HepG2 (cell line): ENCODE data around the gene NEDD4L. TPM values are rescaled to one million over a fixed set of nuclear protein-coding genes. Genes with fewer than 3 reads are reported as not detected.

Experiments
- ATAC-seq: fragments of 200-7000 bp; cut with Tn5 transposase; 3 replicates; pipeline ENCODE4 v1.9.1; 2020; ENCODE audit warnings: mild to moderate bottlenecking, moderate library complexity
- BruUV-seq: library from RNA; stranded (reverse); fragments of 400-500 nt; replicated peaks from 2 replicates; lab custom pipeline; 2021; lab: Mats Ljungman, UMichigan
- CTCF ChIA-PET: fragments of 300-600 bp; formaldehyde crosslinking; extraction: SDS; loops from one replicate; lab custom pipeline; 2021; ENCODE audit warnings: low total read pairs, inconsistent platforms, low intra/inter-chr PET ratio; lab: Yijun Ruan, JAX
- POLR2A ChIA-PET: fragments of 350-600 bp; sonication (Branson Sonifier 250); formaldehyde crosslinking; loops from one replicate; lab custom pipeline; 2020; ENCODE audit warnings: antibody characterized with exemption, inconsistent platforms; lab: Yijun Ruan, JAX
- DNase-seq: peaks from one replicate; pipeline ENCODE4 v3.0.0-alpha.2; 2015; ENCODE audit warnings: low spot score
- FAIRE-seq: peaks from 3 replicates; lab custom pipeline; 2011; peaks lifted over from hg19 to GRCh38; lab: Jason Lieb, UNC
- H2AFZ ChIP-seq: one replicate; pipeline ENCODE4 v1.6.1; 2011; ENCODE audit warnings: low read length, inconsistent platforms
- H3K27ac ChIP-seq: fragments of 300-600 bp; 3 replicates; pipeline ENCODE4 v1.8.0; 2011; ENCODE audit warnings: mixed run types, mild to moderate bottlenecking, mixed read lengths, low read length, inconsistent platforms; ENCODE audit not compliant: insufficient read depth; ENCODE audit errors: extremely low read length
- H3K27me3 ChIP-seq, 2 experiments: fragments of 200-600 bp in 1 of 2; 2 replicates in 1 of 2; 3 replicates in 1 of 2; pipeline versions ENCODE4 v1.6.0 to v1.8.0; 2011; ENCODE audit warnings: low read length in 2 of 2, mild to moderate bottlenecking in 2 of 2, moderate library complexity in 2 of 2, inconsistent platforms in 1 of 2; ENCODE audit not compliant: insufficient read depth in 2 of 2, control insufficient read depth in 1 of 2
- H3K36me3 ChIP-seq, 2 experiments: fragments of 200-600 bp in 1 of 2; replicated peaks in 1 of 2; 2 replicates in 1 of 2; 3 replicates in 1 of 2; pipeline versions ENCODE4 v1.5.1 to v1.8.0; 2011; ENCODE audit warnings: low read length in 2 of 2, inconsistent platforms in 1 of 2; ENCODE audit not compliant: insufficient read depth in 2 of 2, control insufficient read depth in 1 of 2
- H3K4me1 ChIP-seq: 2 replicates; pipeline ENCODE4 v1.5.1; 2012; ENCODE audit warnings: low read length, inconsistent platforms; ENCODE audit not compliant: insufficient read depth
- H3K4me2 ChIP-seq: 2 replicates; pipeline ENCODE4 v1.6.0; 2011; ENCODE audit warnings: low read depth, low read length, inconsistent platforms
- H3K4me3 ChIP-seq, 3 experiments: fragments of 200-600 bp in 1 of 3; sonication (generic), shearing (Covaris generic) in 1 of 3; replicated peaks in 1 of 3; 2 replicates each; pipeline ENCODE4 v1.5.1; 2011 to 2016; ENCODE audit warnings: low read length in 3 of 3, inconsistent platforms in 2 of 3, low read depth in 2 of 3, mild to moderate bottlenecking in 2 of 3, control low read depth in 1 of 3, mixed read lengths in 1 of 3; ENCODE audit not compliant: insufficient read depth in 1 of 3
- H3K79me2 ChIP-seq: one replicate; pipeline ENCODE4 v1.6.1; 2011; ENCODE audit warnings: low read length, inconsistent platforms; ENCODE audit not compliant: insufficient read depth
- H3K9ac ChIP-seq: 2 replicates; pipeline ENCODE4 v1.6.0; 2011; ENCODE audit warnings: mild to moderate bottlenecking, low read depth, low read length, inconsistent platforms; ENCODE audit not compliant: insufficient read depth
- H3K9me3 ChIP-seq: 2 replicates; pipeline ENCODE4 v1.5.1; 2012; ENCODE audit warnings: mild to moderate bottlenecking, low read length
- H4K20me1 ChIP-seq: 2 replicates; pipeline ENCODE4 v1.6.0; 2011; ENCODE audit warnings: inconsistent platforms, mild to moderate bottlenecking, low read length, moderate library complexity; ENCODE audit not compliant: insufficient read depth
- FLYWCH1 ChIP-seq: sonication (generic); formaldehyde crosslinking; IDR thresholded peaks from 2 replicates; pipeline ENCODE4 v1.8.1; 2023; ENCODE audit warnings: mild to moderate bottlenecking, missing genetic modification reagents
- NCOA2 ChIP-seq: sonication (generic); formaldehyde crosslinking; IDR thresholded peaks from 2 replicates; pipeline ENCODE4 v1.8.0; 2022; ENCODE audit warnings: inconsistent platforms
- PRDM15 ChIP-seq: sonication (generic); formaldehyde crosslinking; IDR thresholded peaks from 2 replicates; pipeline ENCODE4 v1.4.0; 2020; ENCODE audit warnings: missing genetic modification reagents
- ZEB1 ChIP-seq: IDR thresholded peaks from 2 replicates; pipeline ENCODE4 v1.6.1; 2012; ENCODE audit warnings: mild to moderate bottlenecking, low read depth, inconsistent platforms; ENCODE audit not compliant: insufficient replicate concordance
- ZNF460 ChIP-seq: sonication (generic); formaldehyde crosslinking; IDR thresholded peaks from 2 replicates; pipeline ENCODE4 v1.5.1; 2020; ENCODE audit warnings: missing genetic modification reagents, mild to moderate bottlenecking, borderline replicate concordance
- ZNF709 ChIP-seq: sonication (generic); formaldehyde crosslinking; IDR thresholded peaks from 2 replicates; pipeline ENCODE4 v1.5.0; 2020; ENCODE audit warnings: mild to moderate bottlenecking, missing genetic modification reagents
- WGBS: methylation state at CpG from one replicate; pipeline ENCODE4 v1.1.6; 2017; ENCODE audit warnings: low lambda C conversion rate; 5-methylcytosine and 5-hydroxymethylcytosine counted together
- in situ Hi-C: cut with HindIII; loops from 2 replicates; pipeline ENCODE4 v1.10.0; 2017; ENCODE audit warnings: low pct_unique_long_range_greater_than_20kb; ENCODE audit not compliant: extremely low pct_ligation_motif_present
- intact Hi-C: fragments of 100-400 bp; cut with micrococcal nuclease; formaldehyde crosslinking; loops from one replicate; pipeline ENCODE4 v1.10.0; 2022; ENCODE audit not compliant: unreplicated experiment
- polyA plus RNA-seq, 8 experiments: library from polyadenylated mRNA; depleted of rRNA in 3 of 8; stranded (reverse) in 7 of 8; unstranded in 1 of 8; fragments of >200 nt; fragmentation: Illumina TruSeq in 4 of 8; extraction: Trizol in 4 of 8; gene quantifications; 2 replicates each; pipeline versions ENCODE4 v1.2.1 to v1.2.3, GENCODE V29; 2011 to 2016; ENCODE audit warnings: low read depth in 4 of 8, missing spikeins in 1 of 8, mixed read lengths in 1 of 8; ENCODE audit not compliant: insufficient read depth in 1 of 8
- total RNA-seq, 5 experiments: library from RNA; depleted of rRNA; stranded (reverse); fragments of >200 nt; fragmentation: Illumina TruSeq; extraction: Trizol; gene quantifications; 2 replicates each; pipeline ENCODE4 v1.2.3, GENCODE V29; 2016; ENCODE audit warnings: low read depth in 1 of 5

The NEDD4L gene
- total and polyA plus RNA-seq, 2 of the 13 experiments (the other 11 are each of a cell fraction or from before 2014, with no cell fraction given), result 168 to 390 TPM

GRCh38 chr18:58025733-58026132, 18.3 kb upstream of the NEDD4L start:
- Histone ChIP-seq H3K27ac (peak overlapping the region; percentile 61), H3K4me1 (peaks cover 80% of the 10 kb centered on the region), H3K9ac (no peak overlapping the region), H3K4me3 (no peak overlapping the region), H3K4me2 (no peak overlapping the region), H3K9me3 (no peaks in the 10 kb centered on the region), H3K36me3 (no peaks in the 10 kb centered on the region), H2AFZ (no peak overlapping the region), H3K27me3 (no peaks in the 10 kb centered on the region)
- 85% methylated on average over 2 of the region's 2 CpGs for WGBS
- FAIRE-seq, result no peak
- POLR2A ChIA-PET, result interaction anchor here (1.5 to 3.4 kb wide), 3 partner anchors 12 to 18 kb away, joined by 4 to 14 read pairs (median 13); partner anchors contain the start of gene NEDD4L
- BruUV-seq, result no TSS peak
- in situ Hi-C loops, result loop anchor here (10.0 kb wide), 2 partner anchors 389 to 469 kb away; no protein-coding TSS in a partner anchor
- no peak for ATAC-seq
- TF ChIP-seq ZNF460 (CRISPR knock-in tag), result no peak
- TF ChIP-seq ZEB1, result no peak
- TF ChIP-seq ZNF709 (CRISPR knock-in tag), result no peak
- TF ChIP-seq PRDM15 (CRISPR knock-in tag), result no peak
- TF ChIP-seq FLYWCH1, result no peak
- no peak for TF ChIP-seq NCOA2
- TF ChIP-seq, all 625 proteins: peak for 0
- CTCF ChIA-PET, result no interaction called here
- Histone ChIP-seq H4K20me1 (no peaks in the 10 kb centered on the region), H3K79me2 (no peaks in the 10 kb centered on the region)
- DNase-seq, result no peak
- intact Hi-C loops, result loop anchor here (2.0 kb wide), 1 partner anchor 75 kb away; no protein-coding TSS in a partner anchor
